ENCODE results near the gene TROAP.
"Not testable (repeated sequence)": the region's sequence is repeated elsewhere in the genome, so short reads cannot be mapped to it uniquely, and the experiment has no call there.

The TROAP gene

GRCh38 chr12:49294804-49295081 lies 28.3 kb upstream of the TROAP start:
- DNase-seq = no peak

- no peak for DNase-seq
Observed at GRCh38 chr12:49295082-49295936, 27.7 kb upstream of the TROAP start, which contains the start of gene PRPH. Gene PRPH, plus strand, starts transcription at chr12:49295147. Its CDS starts 54 bp downstream, at chr12:49295201.

- DNase-seq = peak; percentile 68
Observed at GRCh38 chr12:49296034-49296835, 26.8 kb upstream of the TROAP start.

DNA sequence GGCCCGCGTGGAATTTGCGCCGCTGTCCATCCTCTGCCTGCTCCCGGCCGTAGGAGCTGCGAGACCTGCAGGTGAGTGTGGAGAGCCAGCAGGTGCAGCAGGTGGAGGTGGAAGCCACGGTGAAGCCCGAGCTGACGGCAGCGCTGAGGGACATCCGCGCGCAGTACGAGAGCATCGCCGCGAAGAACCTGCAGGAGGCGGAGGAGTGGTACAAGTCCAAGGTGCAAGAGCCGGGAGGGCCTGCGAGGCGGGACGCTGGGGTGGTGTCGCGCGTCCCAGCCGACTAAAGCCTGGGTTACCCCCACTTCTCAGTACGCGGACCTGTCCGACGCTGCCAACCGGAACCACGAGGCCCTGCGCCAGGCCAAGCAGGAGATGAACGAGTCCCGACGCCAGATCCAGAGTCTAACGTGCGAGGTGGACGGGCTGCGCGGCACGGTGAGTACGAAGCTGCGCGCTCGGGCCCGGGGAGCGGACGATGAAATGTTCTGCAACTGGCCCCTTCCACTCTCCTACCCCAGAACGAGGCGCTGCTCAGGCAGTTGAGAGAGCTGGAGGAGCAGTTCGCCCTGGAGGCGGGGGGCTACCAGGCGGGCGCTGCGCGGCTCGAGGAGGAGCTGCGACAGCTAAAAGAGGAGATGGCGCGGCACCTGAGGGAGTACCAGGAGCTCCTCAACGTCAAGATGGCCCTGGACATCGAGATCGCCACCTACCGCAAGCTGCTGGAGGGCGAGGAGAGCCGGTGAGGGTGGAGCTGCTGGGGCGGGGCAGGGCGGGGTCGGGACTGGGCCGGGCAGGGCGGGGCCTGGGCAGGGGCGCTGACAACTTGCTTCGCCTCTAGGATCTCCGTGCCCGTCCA lies 26.0 kb upstream of the TROAP start:
- DNase-seq = peak; percentile 35

- no peak for DNase-seq
Observed at GRCh38 chr12:49297695-49298060, 25.4 kb upstream of the TROAP start.

DNA sequence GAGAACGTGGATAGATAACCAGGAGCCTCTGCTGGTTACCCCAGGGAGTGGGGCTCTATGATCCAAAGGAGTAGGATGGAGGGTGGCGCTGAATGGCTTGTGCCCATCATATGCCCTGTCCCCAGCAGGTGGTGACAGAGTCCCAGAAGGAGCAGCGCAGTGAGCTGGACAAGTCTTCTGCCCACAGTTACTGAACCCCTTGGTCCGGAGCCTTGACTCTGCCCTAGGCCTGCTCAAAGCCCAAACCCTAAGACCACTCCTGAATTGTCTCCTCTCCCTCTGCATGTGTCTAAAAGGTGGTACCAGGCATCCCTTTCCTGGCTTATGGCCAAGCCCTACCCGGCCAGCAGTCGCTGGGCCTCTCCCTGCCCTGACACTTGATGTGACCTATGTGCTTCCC lies 24.9 kb upstream of the TROAP start:
- no peak for DNase-seq

DNA sequence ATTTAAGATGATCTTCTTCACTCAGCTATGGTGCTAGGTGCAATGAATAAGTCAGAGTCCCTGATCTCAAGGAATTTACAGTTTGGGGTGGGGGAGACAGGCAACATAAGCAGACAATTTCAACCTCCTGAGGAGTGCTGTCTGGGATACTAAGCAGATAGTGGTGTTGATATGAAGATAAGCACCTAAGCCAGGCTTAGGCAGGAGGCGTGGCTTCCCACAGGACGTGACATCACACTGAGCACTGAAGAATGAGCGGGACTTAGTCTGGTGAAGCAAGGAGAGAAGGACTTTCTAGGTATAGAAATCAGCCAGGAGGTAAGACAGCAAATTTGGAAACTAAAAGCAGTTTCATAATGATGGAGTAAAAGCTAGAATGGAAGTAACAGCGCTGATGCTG lies 21.3 kb upstream of the TROAP start:
- no peak for DNase-seq

GRCh38 chr12:49304161-49304560 lies 18.9 kb upstream of the TROAP start:
- no peak for DNase-seq

DNA sequence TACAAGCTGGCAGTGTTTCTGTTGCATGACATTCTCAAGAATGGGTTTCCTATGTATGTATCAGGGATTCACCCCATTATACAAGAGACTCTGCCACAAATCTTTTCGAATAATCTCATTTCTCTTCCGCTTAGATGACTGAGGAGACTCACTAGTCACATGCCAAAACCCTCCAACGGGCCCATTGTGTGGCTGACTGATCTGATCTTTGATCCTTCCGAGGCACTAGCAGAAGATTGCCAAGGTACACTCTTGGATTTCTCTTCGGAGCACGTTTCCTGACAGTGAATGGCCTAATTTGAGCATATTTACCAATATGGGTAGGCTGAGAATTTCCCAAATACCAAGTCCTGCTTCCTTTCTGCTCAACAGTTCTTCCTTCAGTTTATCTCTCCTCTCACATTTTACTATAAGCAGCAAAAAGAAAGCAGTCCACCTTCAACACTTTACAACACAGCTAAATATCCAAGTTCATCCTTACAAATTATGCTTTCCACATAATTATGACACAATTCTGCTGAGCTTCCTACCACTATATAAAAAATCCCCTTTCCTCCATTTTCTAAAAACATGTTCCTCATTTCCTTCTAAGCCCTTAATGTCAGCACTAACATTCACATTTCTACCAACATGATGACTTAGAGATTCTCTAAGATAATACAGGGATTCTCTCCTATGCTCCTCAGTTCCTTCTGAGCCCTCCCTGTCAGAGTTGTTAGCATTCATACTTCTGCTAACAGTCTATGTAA lies 17.1 kb upstream of the TROAP start:
- DNase-seq = no peak

GRCh38 chr12:49309386-49309785 lies 13.7 kb upstream of the TROAP start:
- DNase-seq = no peak

DNA sequence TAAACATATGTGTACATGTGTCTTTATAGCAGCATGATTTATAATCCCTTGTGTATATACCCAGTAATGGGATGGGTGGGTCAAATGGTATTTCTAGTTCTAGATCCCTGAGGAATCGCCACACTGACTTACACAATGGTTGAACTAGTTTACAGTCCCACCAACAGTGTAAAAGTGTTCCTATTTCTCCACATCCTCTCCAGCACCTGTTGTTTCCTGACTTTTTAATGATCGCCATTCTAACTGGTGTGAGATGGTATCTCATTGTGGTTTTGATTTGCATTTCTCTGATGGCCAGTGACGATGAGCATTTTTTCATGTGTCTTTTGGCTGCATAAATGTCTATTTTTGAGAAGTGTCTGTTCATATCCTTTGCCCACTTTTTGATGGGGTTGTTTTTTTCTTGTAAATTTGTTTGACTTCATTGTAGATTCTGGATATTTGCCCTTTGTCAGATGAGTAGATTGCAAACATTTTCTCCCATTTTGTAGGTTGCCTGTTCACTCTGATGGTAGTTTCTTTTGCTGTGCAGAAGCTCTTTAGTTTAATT lies 12.5 kb upstream of the TROAP start:
- DNase-seq = not testable (repeated sequence)

GRCh38 chr12:49314811-49315210 lies 8.2 kb upstream of the TROAP start:
- DNase-seq = no peak

GRCh38 chr12:49317118-49317517 lies 5.9 kb upstream of the TROAP start:
- DNase-seq = not testable (repeated sequence)

DNA sequence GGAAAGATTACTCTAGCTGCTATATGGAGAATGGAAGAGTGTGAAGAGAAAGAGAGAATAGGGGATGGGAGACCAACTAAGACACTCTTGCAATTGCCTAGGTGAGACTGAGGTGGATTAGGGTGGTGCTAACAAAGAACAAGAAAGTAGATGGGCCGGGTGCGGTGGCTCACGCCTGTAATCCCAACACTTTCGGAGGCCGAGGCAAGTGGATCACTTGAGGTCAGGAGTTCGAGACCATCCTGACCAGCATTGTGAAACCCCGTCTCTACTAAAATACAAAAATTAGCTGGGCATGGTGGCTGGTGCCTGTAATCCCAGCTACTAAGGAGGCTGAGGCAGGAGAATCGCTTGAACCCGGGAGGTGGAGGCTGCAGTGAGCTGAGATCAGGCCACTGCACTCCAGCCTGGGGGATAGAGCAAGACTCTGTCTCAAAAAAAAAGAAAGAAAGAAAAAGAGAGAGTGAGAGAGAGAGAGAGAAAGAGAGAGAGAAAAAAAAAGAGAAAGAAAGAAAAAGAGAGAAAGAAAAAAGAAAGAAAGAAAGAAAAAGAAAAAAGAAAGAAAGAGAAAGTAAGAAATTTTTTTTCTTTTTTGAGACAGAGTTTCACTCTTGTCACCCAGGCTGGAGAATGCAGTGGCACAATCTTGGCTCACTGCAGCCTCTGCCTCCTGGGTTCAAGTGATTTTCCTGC lies 2.5 kb upstream of the TROAP start:
- not testable (repeated sequence) for DNase-seq

DNA sequence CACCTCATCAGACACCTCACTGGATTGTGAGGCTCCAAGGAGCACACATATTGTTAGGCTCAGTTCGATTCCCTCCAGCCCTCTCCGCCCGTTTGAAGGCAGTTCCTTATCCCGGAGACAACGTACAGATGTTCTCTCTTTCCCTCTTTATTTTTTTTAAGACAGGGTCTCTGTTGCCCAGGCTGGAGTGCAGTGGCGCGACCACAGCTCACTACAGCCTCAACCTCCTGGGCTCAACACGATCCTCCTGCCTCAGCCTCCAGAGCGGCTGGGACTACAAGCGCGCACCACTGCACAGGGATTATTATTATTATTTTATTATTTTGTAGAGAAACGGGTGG lies 718 bp upstream of the TROAP start:
- DNase-seq = no peak

DNA sequence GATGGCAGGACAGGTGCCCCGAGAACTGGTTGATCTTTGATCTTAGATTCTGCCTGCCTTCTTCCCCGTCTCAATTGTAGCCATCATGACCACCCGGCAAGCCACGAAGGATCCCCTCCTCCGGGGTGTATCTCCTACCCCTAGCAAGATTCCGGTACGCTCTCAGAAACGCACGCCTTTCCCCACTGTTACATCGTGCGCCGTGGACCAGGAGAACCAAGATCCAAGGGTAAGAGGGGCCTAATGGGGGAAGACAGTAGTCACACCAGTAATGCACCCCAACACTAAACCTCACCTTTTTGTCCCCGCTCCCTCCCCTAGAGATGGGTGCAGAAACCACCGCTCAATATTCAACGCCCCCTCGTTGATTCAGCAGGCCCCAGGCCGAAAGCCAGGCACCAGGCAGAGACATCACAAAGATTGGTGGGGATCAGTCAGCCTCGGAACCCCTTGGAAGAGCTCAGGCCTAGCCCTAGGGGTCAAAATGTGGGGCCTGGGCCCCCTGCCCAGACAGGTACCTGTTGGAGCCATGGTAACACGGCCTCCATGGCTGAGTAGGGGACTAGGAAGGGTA lies 556 bp downstream of the TROAP start:
- no peak for DNase-seq

- no peak for DNase-seq
Observed at GRCh38 chr12:49325606-49326005, 2.6 kb downstream of the TROAP start.

DNA sequence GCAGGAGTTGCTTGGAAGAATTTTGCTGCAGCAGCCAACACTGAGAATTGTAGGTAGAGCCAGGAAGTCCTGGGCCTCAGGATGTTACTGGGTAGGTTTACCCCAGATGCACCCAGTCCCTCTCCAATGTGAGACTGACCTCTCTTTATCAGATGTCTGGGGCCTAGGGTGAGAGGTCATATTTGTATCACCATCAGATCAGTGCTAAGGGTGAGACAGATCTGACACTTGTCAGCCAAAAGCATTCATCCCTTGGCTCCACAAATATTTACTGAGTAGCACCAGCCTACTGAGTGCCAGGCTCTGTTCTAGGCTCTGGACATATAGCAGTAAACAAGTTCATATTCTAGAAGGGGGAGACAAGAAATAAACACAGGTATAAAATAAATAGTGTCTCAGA lies 4.3 kb downstream of the TROAP start:
- DNase-seq = no peak

GRCh38 chr12:49327887-49328286 lies 4.8 kb downstream of the TROAP start:
- DNase-seq = no peak

DNA sequence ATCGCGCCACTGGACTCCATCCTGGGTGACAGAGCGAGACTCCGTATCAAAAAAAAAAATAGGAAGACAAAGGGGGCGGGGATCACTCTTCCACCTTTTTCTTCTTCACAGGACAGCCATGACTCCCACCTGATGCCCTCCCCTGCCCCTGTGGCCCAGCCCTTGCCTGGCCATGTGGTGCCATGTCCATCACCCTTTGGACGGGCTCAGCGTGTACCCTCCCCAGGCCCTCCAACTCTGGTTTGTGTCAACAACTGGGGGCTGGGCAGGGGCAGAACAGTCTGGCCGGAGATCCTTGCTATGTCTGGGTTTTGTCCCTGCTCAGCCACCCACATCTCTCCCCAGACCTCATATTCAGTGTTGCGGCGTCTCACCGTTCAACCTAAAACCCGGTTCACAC lies 5.8 kb downstream of the TROAP start:
- no peak for DNase-seq

- DNase-seq = no peak
Observed at GRCh38 chr12:49330032-49330619, 7.1 kb downstream of the TROAP start.

Measured in CD4-positive, alpha-beta T cell treated with Interleukin-21 for 1 hour (primary cell).